ENCODE measurements around the gene KCNIP4. TPM values are rescaled to one million over a fixed set of nuclear protein-coding genes. Genes with fewer than 3 reads are reported as not detected.

Gene KCNIP4
- total and polyA plus RNA-seq, 10 donors: not detected

DNA sequence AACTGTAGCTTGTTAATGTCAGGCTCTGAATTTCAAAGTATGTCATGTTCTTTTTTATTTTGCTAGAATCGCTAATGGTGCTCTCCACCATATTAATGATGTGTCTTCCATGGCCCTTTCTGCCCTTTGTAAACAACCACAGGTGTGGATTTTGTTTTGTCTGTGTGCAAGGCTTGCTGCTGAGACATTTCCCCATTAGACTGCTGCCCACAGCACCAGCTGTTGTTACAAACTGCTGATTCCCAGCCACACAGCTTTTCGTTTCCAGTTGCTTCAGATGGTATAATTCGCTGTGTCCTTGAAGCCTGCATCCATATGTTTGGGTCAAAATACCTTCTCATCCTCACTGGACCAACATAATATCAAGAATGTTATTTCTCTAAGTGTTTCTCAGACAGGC lies 32.8 kb downstream of the KCNIP4 start:
- TF ChIP-seq POLR2AphosphoS5 (IDR thresholded peaks at IDR 0.05) (no peak), POLR2A (IDR thresholded peaks at IDR 0.05) (no peak), CTCF (IDR thresholded peaks at IDR 0.05 in 8 of 11, conservative IDR thresholded peaks at IDR 0.05 in 3 of 11) (no peak)
- intact Hi-C loops (cut with DNase I; ENCODE audit: low total_unique reads): no loop called here
- no peak for DNase-seq
- H3K4me3 ChIP-seq: no peak overlapping the region
- no peaks in the 10 kb centered on the region for H3K36me3 ChIP-seq
- H3K4me1 ChIP-seq: no peaks in the 10 kb centered on the region
- no peak overlapping the region for H3K27ac ChIP-seq
- H3K9me3 ChIP-seq: no peaks in the 10 kb centered on the region
- WGBS, 5 donors: 71 to 82% (median 77%) methylated on average over 3 of the region's 3 CpGs
- H3K27me3 ChIP-seq (replicated peaks in 1 of 7): no peaks in the 10 kb centered on the region

DNA sequence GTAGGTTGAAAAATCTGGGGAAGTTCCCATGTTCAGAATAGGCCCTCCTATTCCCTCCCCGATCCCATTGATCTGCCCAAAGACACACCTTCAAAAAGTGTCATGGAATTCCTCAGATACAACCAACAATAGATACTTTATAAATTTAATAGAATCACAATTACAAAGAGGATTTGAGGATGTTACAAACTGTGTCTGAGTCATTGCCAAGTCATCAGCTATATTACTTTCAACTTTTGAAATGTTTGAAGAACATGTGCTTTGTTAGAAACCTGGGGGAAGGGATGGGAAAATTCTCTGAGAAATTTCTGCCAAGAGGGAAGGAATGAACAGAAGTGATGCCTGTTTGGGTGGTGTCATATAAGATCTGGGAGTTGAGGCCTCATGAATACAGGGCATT lies 46.7 kb downstream of the KCNIP4 start:
- Histone ChIP-seq H3K9me3 (peaks cover 0 to 30% (median 26%) of the 10 kb centered on the region in 8 donors), H3K36me3 (no peaks in the 10 kb centered on the region), H3K27ac (no peak overlapping the region), H3K4me1 (no peaks in the 10 kb centered on the region), H3K27me3 (replicated peaks in 1 of 7) (no peaks in the 10 kb centered on the region), H3K4me3 (no peak overlapping the region)
- DNase-seq: no peak
- 83 to 98% (median 87%) methylated on average over 1 of the region's 1 CpG for WGBS, 5 donors
- TF ChIP-seq POLR2AphosphoS5 (IDR thresholded peaks at IDR 0.05): no peak
- intact Hi-C loops (cut with DNase I; ENCODE audit: low total_unique reads): no loop called here

GRCh38 chr4:21901281-21901680 lies 47.3 kb downstream of the KCNIP4 start:
- no peaks in the 10 kb centered on the region for H3K4me1 ChIP-seq
- H3K4me3 ChIP-seq: no peak overlapping the region
- no peaks in the 10 kb centered on the region for H3K27me3 ChIP-seq (replicated peaks in 1 of 7)
- 86 to 94% (median 90%) methylated on average over 2 of the region's 2 CpGs for WGBS, 5 donors
- H3K27ac ChIP-seq: no peak overlapping the region
- intact Hi-C loops (cut with DNase I; ENCODE audit: low total_unique reads): no loop called here
- TF ChIP-seq POLR2AphosphoS5 (IDR thresholded peaks at IDR 0.05) (no peak), CTCF (IDR thresholded peaks at IDR 0.05 in 8 of 11, conservative IDR thresholded peaks at IDR 0.05 in 3 of 11) (no peak), POLR2A (IDR thresholded peaks at IDR 0.05) (no peak)
- DNase-seq: no peak
- peaks cover 0 to 30% (median 26%) of the 10 kb centered on the region in 8 donors for H3K9me3 ChIP-seq
- H3K36me3 ChIP-seq: no peaks in the 10 kb centered on the region

DNA sequence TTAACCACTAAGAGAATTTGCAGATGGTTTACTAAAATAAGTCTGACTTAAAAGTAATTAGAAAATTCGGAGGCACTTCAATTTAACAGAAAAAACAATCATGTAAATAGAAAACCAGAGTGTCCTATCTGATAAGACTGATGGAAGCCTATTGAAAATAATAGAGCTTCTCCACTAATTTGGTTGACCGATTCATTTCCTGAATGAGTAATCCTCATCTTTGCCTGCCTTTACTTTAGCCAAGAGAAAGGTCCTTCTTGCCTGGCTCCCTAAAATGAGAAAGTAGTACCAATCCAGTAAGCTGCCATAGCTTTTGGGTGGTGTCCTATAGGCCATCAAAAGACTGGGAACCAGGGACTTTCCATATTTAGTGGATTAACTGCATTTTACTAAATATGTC lies 48.4 kb downstream of the KCNIP4 start:
- 18 to 79% (median 27%) methylated on average over 2 of the region's 2 CpGs for WGBS, 5 donors
- peaks cover 0 to 30% (median 24%) of the 10 kb centered on the region in 8 donors for H3K9me3 ChIP-seq

More for the DNA sequence above, 48.4 kb downstream of the KCNIP4 start:
- Histone ChIP-seq H3K4me1 (no peaks in the 10 kb centered on the region), H3K27me3 (replicated peaks in 1 of 7) (no peaks in the 10 kb centered on the region), H3K4me3 (no peak overlapping the region), H3K36me3 (no peaks in the 10 kb centered on the region), H3K27ac (no peak overlapping the region)
- DNase-seq: no peak
- TF ChIP-seq POLR2AphosphoS5 (IDR thresholded peaks at IDR 0.05): no peak
- no peak for TF ChIP-seq CTCF (IDR thresholded peaks at IDR 0.05 in 8 of 11, conservative IDR thresholded peaks at IDR 0.05 in 3 of 11)
- no peak for TF ChIP-seq POLR2A (IDR thresholded peaks at IDR 0.05)
- intact Hi-C loops (cut with DNase I; ENCODE audit: low total_unique reads): no loop called here
